Activated CD4-positive, CD25-positive, alpha-beta regulatory T cell (primary cell): ENCODE results near the gene RGS19.
"Not testable (repeated sequence)": the region's sequence is repeated elsewhere in the genome, so short reads cannot be mapped to it uniquely, and the experiment has no call there.

Experiments
- DNase-seq, 4 experiments: peaks; one replicate each; lab custom pipeline; 2025; lab: John Stamatoyannopoulos, UW

Gene RGS19

GRCh38 chr20:64079273-64080012 is at the start of gene RGS19:
Gene RGS19, minus strand, starts transcription at chr20:64079518. Its CDS starts 2,632 bp downstream, at chr20:64076886.
- peak; percentile 20 to 53 (median 48) for DNase-seq

- not testable (repeated sequence) for DNase-seq
Measured at GRCh38 chr20:64123517-64123916, 44.2 kb upstream of the RGS19 start.

- DNase-seq = not testable (repeated sequence)
Measured at GRCh38 chr20:64122927-64123326, 43.6 kb upstream of the RGS19 start.

DNA sequence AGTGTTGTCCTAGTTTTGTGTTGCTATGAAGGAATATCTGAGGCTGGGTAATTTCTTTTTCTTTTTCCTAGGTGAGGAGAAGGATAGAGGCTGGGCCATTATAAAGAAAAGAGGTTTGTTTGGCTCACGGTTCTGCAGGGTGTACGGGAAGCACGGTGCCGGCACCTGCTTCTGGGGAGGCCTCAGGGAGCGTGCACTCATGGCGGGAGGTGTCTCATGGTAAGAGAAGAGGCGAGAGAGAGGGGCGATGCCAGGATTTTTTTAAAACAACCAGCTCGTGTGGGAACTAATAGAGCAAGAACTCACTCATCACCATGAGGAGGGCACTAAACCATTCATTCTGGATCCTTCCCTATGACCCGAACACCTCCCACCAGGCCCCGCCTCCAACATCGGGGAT is 42.3 kb upstream of the RGS19 start:
- no peak for DNase-seq

GRCh38 chr20:64119681-64120341 is 40.5 kb upstream of the RGS19 start:
- DNase-seq = no peak

DNA sequence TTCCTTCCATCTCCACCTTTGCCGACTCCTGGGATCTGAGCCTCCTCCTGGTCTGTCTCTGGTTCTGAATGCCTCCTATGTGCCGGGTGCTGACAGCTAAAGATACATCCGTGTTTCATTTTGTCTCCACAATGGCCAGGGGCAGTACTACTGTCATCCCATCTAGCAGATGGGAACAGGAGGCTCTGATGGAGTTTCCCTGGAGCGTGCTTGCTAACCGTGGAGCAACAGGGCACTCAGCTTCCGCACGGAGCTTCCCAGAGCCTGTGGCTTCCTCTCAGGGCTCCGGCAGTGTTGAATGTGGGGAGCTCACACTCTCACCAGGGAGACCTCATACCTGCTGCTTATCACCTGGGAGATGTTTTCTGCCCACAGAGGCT is 40.0 kb upstream of the RGS19 start:
- DNase-seq = no peak

GRCh38 chr20:64117432-64117777 is 38.1 kb upstream of the RGS19 start:
- not testable (repeated sequence) for DNase-seq

- DNase-seq = no peak
Measured at GRCh38 chr20:64116541-64117431, 37.5 kb upstream of the RGS19 start.

GRCh38 chr20:64116016-64116415 is 36.7 kb upstream of the RGS19 start:
- DNase-seq = no peak

DNA sequence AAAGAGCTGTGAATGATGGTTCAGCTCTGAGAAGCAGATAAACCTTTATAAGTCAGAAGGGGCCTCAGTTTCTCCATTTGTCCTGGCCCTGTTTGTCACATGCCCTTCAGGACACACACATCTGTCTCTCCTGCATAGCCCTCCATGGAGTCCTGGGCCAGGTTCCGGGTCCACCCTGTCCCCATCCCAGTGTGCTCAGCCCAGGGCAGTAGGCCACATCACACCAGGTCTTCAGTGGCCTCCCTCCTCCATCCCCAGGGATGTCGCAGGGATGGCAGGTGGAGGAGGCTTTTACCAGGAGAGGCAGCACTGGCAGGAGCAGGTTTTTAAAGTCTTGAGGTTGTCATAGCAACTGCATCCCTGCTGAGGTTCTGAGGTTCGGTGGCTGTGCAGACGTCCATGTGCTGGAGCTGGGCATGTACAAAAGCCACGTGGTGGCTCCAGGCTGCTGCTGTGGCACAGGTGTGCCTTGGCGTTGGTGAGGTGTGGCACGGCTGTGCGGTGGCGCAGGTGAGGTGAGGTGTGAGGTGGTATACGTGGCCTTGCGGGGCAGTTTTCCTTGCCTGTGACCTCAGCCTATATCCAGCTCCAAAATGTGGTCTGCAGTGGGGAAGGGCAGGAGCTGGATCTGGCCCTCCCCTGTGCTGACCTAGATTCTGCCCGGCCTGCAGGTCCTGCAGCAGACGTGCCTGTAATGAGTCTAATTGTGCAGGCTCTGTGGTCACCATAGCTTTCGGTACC is 36.0 kb upstream of the RGS19 start:
- no peak for DNase-seq

DNA sequence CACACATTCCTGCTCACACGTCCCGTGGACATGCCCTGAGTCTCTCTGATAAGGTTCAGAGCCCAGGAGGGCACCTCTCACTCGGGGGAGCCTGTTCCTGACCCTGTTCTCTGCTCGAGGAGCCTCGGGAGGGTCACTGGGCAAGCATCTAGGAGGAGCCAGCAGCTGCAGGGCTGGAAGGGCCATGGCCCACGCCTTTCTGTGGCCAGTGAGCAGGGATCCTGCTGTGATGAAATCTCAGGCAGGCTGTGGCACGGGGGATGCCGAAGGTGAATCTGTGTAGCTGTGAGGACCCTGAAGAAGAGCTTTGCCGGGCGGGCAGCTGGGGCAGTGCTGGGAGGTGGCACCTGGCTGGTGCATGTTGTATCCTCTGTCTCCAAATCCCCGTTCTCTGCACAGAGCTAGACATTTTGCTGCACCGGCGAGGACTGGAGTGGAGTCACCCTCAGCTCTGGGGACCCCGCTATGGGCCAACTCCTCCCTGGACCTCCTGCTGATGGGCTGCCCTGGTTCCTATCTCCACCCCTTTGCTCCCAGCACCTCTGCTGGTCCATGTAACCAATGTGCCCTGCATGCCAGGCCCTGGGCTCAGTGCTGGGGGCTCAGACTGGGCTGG is 35.1 kb upstream of the RGS19 start:
- DNase-seq = no peak

- no peak for DNase-seq
Measured at GRCh38 chr20:64113796-64114355, 34.6 kb upstream of the RGS19 start.

DNA sequence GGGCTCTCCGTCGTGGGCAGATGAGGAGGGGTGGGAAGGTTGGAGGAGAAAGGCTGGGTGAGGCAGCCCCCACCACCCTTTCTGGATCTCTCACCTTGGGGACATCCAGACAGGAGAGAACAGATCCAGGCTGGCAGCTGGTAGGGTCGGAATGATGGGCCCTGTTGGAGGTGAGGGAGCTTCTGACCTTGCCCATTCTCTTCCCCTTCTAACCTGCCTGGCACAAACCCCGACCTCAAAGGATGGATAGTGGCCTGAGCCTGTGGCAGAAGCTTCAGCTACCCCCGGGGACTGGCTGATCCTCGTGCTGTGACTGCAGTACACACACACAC is 34.1 kb upstream of the RGS19 start:
- DNase-seq = no peak

GRCh38 chr20:64112691-64113443 is 33.5 kb upstream of the RGS19 start:
- DNase-seq = no peak

DNA sequence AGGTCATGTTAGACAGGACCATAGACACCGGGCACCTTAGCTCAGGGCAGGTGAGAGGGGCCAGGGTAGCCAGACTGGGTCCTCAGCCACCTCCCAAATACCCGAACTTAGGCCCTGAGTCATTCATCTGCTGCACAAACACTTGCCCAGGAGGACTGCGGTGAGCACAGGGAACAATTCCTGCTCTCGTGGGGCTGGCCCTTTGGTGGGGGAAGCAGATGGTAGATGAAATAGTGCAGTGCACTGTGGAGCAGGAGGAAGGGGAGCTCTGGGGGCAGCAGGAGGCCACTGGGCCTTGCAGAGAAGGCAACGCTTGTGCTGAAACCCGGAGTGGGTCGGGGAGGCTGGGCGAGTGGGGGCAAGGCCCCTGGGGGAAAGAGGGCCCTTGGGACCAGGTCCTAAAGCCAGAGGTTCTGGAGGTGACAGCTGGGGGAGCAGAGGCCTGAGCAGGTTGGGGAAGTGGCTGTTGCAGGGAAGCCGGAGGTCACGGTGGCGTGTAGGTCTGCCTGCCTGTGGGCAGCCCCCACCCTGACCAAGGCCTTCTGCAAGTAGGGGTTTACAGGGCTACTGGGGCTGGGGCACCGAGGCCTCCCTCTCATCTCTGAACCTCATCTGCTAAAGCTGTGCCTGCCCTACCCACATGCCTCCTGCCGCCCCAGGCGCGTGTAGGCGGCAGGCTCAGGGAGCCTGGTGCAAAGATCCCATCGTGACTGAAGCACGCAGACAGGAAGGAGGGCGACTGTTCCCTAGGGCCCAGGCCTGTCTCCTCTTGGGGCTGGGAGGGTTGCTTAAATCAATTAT is 32.7 kb upstream of the RGS19 start:
- no peak for DNase-seq

GRCh38 chr20:64110411-64111068 is 31.2 kb upstream of the RGS19 start:
- no peak for DNase-seq

- DNase-seq = no peak
Measured at GRCh38 chr20:64109831-64110391, 30.6 kb upstream of the RGS19 start.

GRCh38 chr20:64108731-64109681 is 29.7 kb upstream of the RGS19 start:
- no peak for DNase-seq
